Sigmoid colon (tissue), 7 donors: ENCODE measurements around the gene ADAM10. TPM values are rescaled to one million over a fixed set of nuclear protein-coding genes. Genes with fewer than 3 reads are reported as not detected.

Source experiments
- DNase-seq: peaks from one replicate; pipeline ENCODE4 v3.0.0-alpha.2; 2019
- H3K27ac ChIP-seq, 4 donors: fragments of 200-600 bp; sonication (generic); one replicate each; pipeline ENCODE4 v1.5.1; 2016 to 2019; ENCODE audit warnings: mild to moderate bottlenecking in 1 of 4
- H3K27me3 ChIP-seq, 3 donors: fragments of 200-600 bp; sonication (generic); one replicate each; pipeline ENCODE4 v1.5.1; 2019; ENCODE audit warnings: mild to moderate bottlenecking in 1 of 3
- H3K36me3 ChIP-seq, 4 donors: fragments of 200-600 bp; sonication (generic); one replicate each; pipeline ENCODE4 v1.5.1; 2016 to 2019
- H3K4me1 ChIP-seq, 4 donors: fragments of 200-600 bp; sonication (generic); one replicate each; pipeline ENCODE4 v1.5.1; 2017 to 2019
- H3K4me3 ChIP-seq, 4 donors: fragments of 200-600 bp; sonication (generic); one replicate each; pipeline ENCODE4 v1.5.1; 2017 to 2019; ENCODE audit warnings: mild to moderate bottlenecking in 2 of 4, moderate library complexity in 1 of 4
- H3K9me3 ChIP-seq, 4 donors: fragments of 200-600 bp in 3 of 4; sonication (generic) in 3 of 4; one replicate each; pipeline versions ENCODE4 v1.5.1 to v1.6.1; 2013 to 2019
- CTCF ChIP-seq, 4 experiments: fragments of 450-650 bp in 3 of 4; fragments of 200-600 bp in 1 of 4; IDR thresholded peaks; one replicate each; pipeline ENCODE4 v1.5.1; 2016 to 2019; ENCODE audit warnings: antibody characterized with exemption in 4 of 4, mild to moderate bottlenecking in 3 of 4, moderate library complexity in 2 of 4
- EP300 ChIP-seq, 4 donors: sonication (generic); formaldehyde crosslinking; IDR thresholded peaks; one replicate each; pipeline ENCODE4 v1.6.1; 2017; ENCODE audit warnings: antibody characterized with exemption in 4 of 4
- POLR2A ChIP-seq, 2 donors: fragments of 450-650 bp; IDR thresholded peaks; one replicate each; pipeline ENCODE4 v1.6.1; 2016; ENCODE audit warnings: antibody characterized with exemption in 2 of 2, mild to moderate bottlenecking in 2 of 2, moderate library complexity in 2 of 2
- POLR2AphosphoS5 ChIP-seq, 4 donors: sonication (generic); formaldehyde crosslinking; IDR thresholded peaks; one replicate each; pipeline ENCODE4 v1.6.1; 2017; ENCODE audit warnings: antibody characterized with exemption in 4 of 4
- WGBS, 2 donors: extraction: QIAGEN DNeasy Blood & Tissue Kit; methylation state at CpG; one replicate each; pipeline ENCODE4 v1.1.7; 2013; 5-methylcytosine and 5-hydroxymethylcytosine counted together
- intact Hi-C: fragments of 100-400 bp; cut with DNase I; formaldehyde crosslinking; loops from one replicate; pipeline ENCODE4 v1.15.1; 2023
- polyA plus RNA-seq, 3 donors: library from polyadenylated mRNA; stranded (reverse); fragments of 200-250 nt; gene quantifications; one replicate each; pipeline ENCODE4 v1.2.3, GENCODE V29; 2013
- total RNA-seq, 4 donors: library from RNA; depleted of rRNA; stranded (reverse); fragments of >200 nt; gene quantifications; one replicate each; pipeline ENCODE4 v1.1.0, GENCODE V29; 2016
- donor health status: healthy with polysubstance abuse.
- donor health status: Bipolar disorder and iron deficiency.
- donor health status: healthy.

The ADAM10 gene
- total and polyA plus RNA-seq, 7 donors = 6.6 to 70.9 (median 44.9) TPM

- Histone ChIP-seq H3K9me3 (no peaks in the 10 kb centered on the region), H3K36me3 (no peaks in the 10 kb centered on the region), H3K4me1 (peaks cover 0 to 3% (median 0%) of the 10 kb centered on the region in 4 donors), H3K27me3 (no peaks in the 10 kb centered on the region), H3K27ac (no peak overlapping the region), H3K4me3 (no peak overlapping the region)
- WGBS, 2 donors = 74 to 83% methylated on average over 2 of the region's 2 CpGs
- intact Hi-C loops = no loop called here
- no peak for DNase-seq
- TF ChIP-seq POLR2A (IDR thresholded peaks at IDR 0.05) (no peak), POLR2AphosphoS5 (IDR thresholded peaks at IDR 0.05) (no peak), CTCF (IDR thresholded peaks at IDR 0.05) (no peak), EP300 (IDR thresholded peaks at IDR 0.05) (no peak)
Measured at GRCh38 chr15:58678683-58679082, 70.8 kb downstream of the ADAM10 start.

GRCh38 chr15:58677426-58677825 lies 72.1 kb downstream of the ADAM10 start:
- 92 to 98% methylated on average over 1 of the region's 1 CpG for WGBS, 2 donors
- Histone ChIP-seq H3K4me1 (peaks cover 0 to 3% (median 0%) of the 10 kb centered on the region in 4 donors), H3K27ac (no peak overlapping the region), H3K27me3 (no peaks in the 10 kb centered on the region), H3K9me3 (no peaks in the 10 kb centered on the region), H3K36me3 (no peaks in the 10 kb centered on the region), H3K4me3 (no peak overlapping the region)
- DNase-seq = no peak
- TF ChIP-seq CTCF (IDR thresholded peaks at IDR 0.05) = peak in 1 of 4 experiments; percentile 12
- no peak for TF ChIP-seq POLR2AphosphoS5 (IDR thresholded peaks at IDR 0.05)
- intact Hi-C loops = no loop called here

- no peak for DNase-seq
- Histone ChIP-seq H3K9me3 (no peaks in the 10 kb centered on the region), H3K4me1 (peaks cover 0 to 3% (median 0%) of the 10 kb centered on the region in 4 donors), H3K27me3 (no peaks in the 10 kb centered on the region), H3K36me3 (no peaks in the 10 kb centered on the region), H3K4me3 (no peak overlapping the region), H3K27ac (no peak overlapping the region)
- TF ChIP-seq EP300 (IDR thresholded peaks at IDR 0.05) (no peak), CTCF (IDR thresholded peaks at IDR 0.05) (no peak), POLR2AphosphoS5 (IDR thresholded peaks at IDR 0.05) (no peak), POLR2A (IDR thresholded peaks at IDR 0.05) (no peak)
- 86 to 90% methylated on average over 4 of the region's 4 CpGs for WGBS, 2 donors
- intact Hi-C loops = no loop called here
Measured at GRCh38 chr15:58676766-58677165, 72.7 kb downstream of the ADAM10 start.

GRCh38 chr15:58671186-58671585 lies 78.3 kb downstream of the ADAM10 start:
- H3K27me3 ChIP-seq = no peaks in the 10 kb centered on the region
- 90 to 93% methylated on average over 2 of the region's 2 CpGs for WGBS, 2 donors
- DNase-seq = no peak
- H3K36me3 ChIP-seq = no peaks in the 10 kb centered on the region
- H3K9me3 ChIP-seq = no peaks in the 10 kb centered on the region
- TF ChIP-seq POLR2A (IDR thresholded peaks at IDR 0.05) = no peak
- TF ChIP-seq CTCF (IDR thresholded peaks at IDR 0.05) = no peak
- no peak for TF ChIP-seq EP300 (IDR thresholded peaks at IDR 0.05)
- no peak for TF ChIP-seq POLR2AphosphoS5 (IDR thresholded peaks at IDR 0.05)
- intact Hi-C loops = no loop called here
- peaks cover 0 to 6% (median 0%) of the 10 kb centered on the region in 4 donors for H3K4me1 ChIP-seq
- no peak overlapping the region for H3K4me3 ChIP-seq
- H3K27ac ChIP-seq = no peak overlapping the region

- Histone ChIP-seq H3K27ac (no peak overlapping the region), H3K36me3 (peaks cover 0 to 10% (median 0%) of the 10 kb centered on the region in 4 donors), H3K27me3 (no peaks in the 10 kb centered on the region), H3K9me3 (no peaks in the 10 kb centered on the region), H3K4me1 (peaks cover 0 to 6% (median 0%) of the 10 kb centered on the region in 4 donors), H3K4me3 (no peak overlapping the region)
- 16 to 60% methylated on average over 1 of the region's 1 CpG for WGBS, 2 donors
- TF ChIP-seq EP300 (IDR thresholded peaks at IDR 0.05) (no peak), POLR2AphosphoS5 (IDR thresholded peaks at IDR 0.05) (no peak), POLR2A (IDR thresholded peaks at IDR 0.05) (no peak), CTCF (IDR thresholded peaks at IDR 0.05) (no peak)
- no peak for DNase-seq
- intact Hi-C loops = no loop called here
Measured at GRCh38 chr15:58669108-58669507, 80.4 kb downstream of the ADAM10 start.
